ENCODE measurements around the gene NHP2. TPM values are rescaled to one million over a fixed set of nuclear protein-coding genes. Genes with fewer than 3 reads are reported as not detected.

Gene NHP2
- total RNA-seq (2022; extraction: Qiagen RNA extraction): 381 to 485 TPM (median 422 TPM) in 5 replicates

GRCh38 chr5:178153530-178154340, at the start of gene NHP2:
Gene NHP2 (minus strand): TSS chr5:178153885. CDS start chr5:178153817, 68 bp downstream.

GRCh38 chr5:178187014-178187413, 33.3 kb upstream of the NHP2 start, which contains the start of gene GMCL2:
Gene GMCL2 (minus strand): TSS chr5:178187371. CDS start chr5:178187299, 72 bp downstream.

GRCh38 chr5:178130576-178131445, 22.9 kb downstream of the NHP2 start, which contains the start of gene RMND5B:
Gene RMND5B (plus strand): TSS chr5:178131014. CDS start chr5:178138120, 7,106 bp downstream.

GRCh38 chr5:178113141-178113787, 40.4 kb downstream of the NHP2 start, which contains the start of gene N4BP3:
Gene N4BP3 (plus strand): TSS chr5:178113532. CDS start chr5:178119584, 6,052 bp downstream.

Other genes with a start within 250 kb of the NHP2 start
- not detected in 5 replicates for gene PROP1, start 157.6 kb downstream of the NHP2 start, total RNA-seq (2022; extraction: Qiagen RNA extraction)
- 0.87 to 1.5 TPM (median 1.3 TPM) in 5 replicates for gene N4BP3, start 40.4 kb downstream of the NHP2 start, total RNA-seq (2022; extraction: Qiagen RNA extraction)
- 23.3 to 32.7 TPM (median 31.0 TPM) in 5 replicates for gene RMND5B, start 22.9 kb downstream of the NHP2 start, total RNA-seq (2022; extraction: Qiagen RNA extraction)
- gene GMCL2, start 33.5 kb upstream of the NHP2 start, total RNA-seq (2022; extraction: Qiagen RNA extraction): 0.02 TPM in 1 of 5 replicates, not detected in the others
- gene HNRNPAB, start 50.6 kb upstream of the NHP2 start, total RNA-seq (2022; extraction: Qiagen RNA extraction): 310 to 340 TPM (median 319 TPM) in 5 replicates
- gene PHYKPL, start 78.9 kb upstream of the NHP2 start, total RNA-seq (2022; extraction: Qiagen RNA extraction): 8.2 to 10.8 TPM (median 9.6 TPM) in 5 replicates